Caco-2 (cell line): ENCODE data around the gene RPA1. TPM values are rescaled to one million over a fixed set of nuclear protein-coding genes. Genes with fewer than 3 reads are reported as not detected.

Experiments used
- BruUV-seq: library from RNA; stranded (reverse); fragments of 400-500 nt; replicated peaks from 2 replicates; lab custom pipeline; 2021; lab: Mats Ljungman, UMichigan
- CTCF ChIA-PET: fragments of 300-600 bp; sonication (Branson Sonifier 250); formaldehyde crosslinking; loops from one replicate; lab custom pipeline; 2022; ENCODE audit warnings: antibody characterized with exemption; lab: Charles Lee
- POLR2A ChIA-PET: fragments of 300-600 bp; sonication (Branson Sonifier 250); formaldehyde crosslinking; loops from one replicate; lab custom pipeline; 2022; ENCODE audit warnings: antibody characterized with exemption; lab: Charles Lee
- DNase-seq, 2 experiments: peaks; one replicate each; pipeline versions ENCODE4 v3.0.0 to v3.0.0-alpha.2; 2020 to 2022
- H3K27me3 ChIP-seq: replicated peaks from 2 replicates; pipeline ENCODE4 v1.6.0; 2011; ENCODE audit warnings: low read length; ENCODE audit not compliant: control insufficient read depth, insufficient read depth
- H3K36me3 ChIP-seq: 2 replicates; pipeline ENCODE4 v1.5.1; 2011; ENCODE audit warnings: low read length; ENCODE audit not compliant: control insufficient read depth, insufficient read depth
- H3K4me1 ChIP-seq: fragments of 250-450 bp; sonication (Bioruptor Pico); 2 replicates; pipeline ENCODE4 v1.5.1; 2020; ENCODE audit warnings: mild to moderate bottlenecking
- H3K4me3 ChIP-seq: 2 replicates; pipeline ENCODE4 v1.5.1; 2011; ENCODE audit warnings: low read depth, mild to moderate bottlenecking, control low read depth, low read length
- H3K9me3 ChIP-seq: fragments of 250-450 bp; sonication (Bioruptor Pico); 2 replicates; pipeline ENCODE4 v1.5.1; 2020; ENCODE audit warnings: mild to moderate bottlenecking, moderate library complexity
- H3K27ac Mint-ChIP-seq: one replicate; pipeline ENCODE4 v1.8.0; 2022; ENCODE audit warnings: mixed read lengths; ENCODE audit not compliant: unreplicated experiment
- H3K27me3 Mint-ChIP-seq: one replicate; pipeline ENCODE4 v1.8.0; 2022; ENCODE audit warnings: mixed read lengths; ENCODE audit not compliant: insufficient read depth, unreplicated experiment
- H3K36me3 Mint-ChIP-seq: one replicate; pipeline ENCODE4 v1.8.0; 2022; ENCODE audit warnings: mild to moderate bottlenecking, mixed read lengths; ENCODE audit not compliant: insufficient read depth, unreplicated experiment
- H3K4me1 Mint-ChIP-seq: one replicate; pipeline ENCODE4 v1.8.0; 2022; ENCODE audit warnings: low read depth, mixed read lengths; ENCODE audit not compliant: unreplicated experiment
- H3K4me3 Mint-ChIP-seq: one replicate; pipeline ENCODE4 v1.8.0; 2022; ENCODE audit warnings: mild to moderate bottlenecking, moderate library complexity, mixed read lengths; ENCODE audit not compliant: unreplicated experiment
- H3K9me3 Mint-ChIP-seq: one replicate; pipeline ENCODE4 v1.8.0; 2022; ENCODE audit warnings: mixed read lengths; ENCODE audit not compliant: unreplicated experiment
- CTCF ChIP-seq, 2 experiments: fragments of 200-600 bp in 1 of 2; IDR thresholded peaks; 1 replicate in 1 of 2; 2 replicates in 1 of 2; pipeline versions ENCODE4 v1.5.1 to v1.8.0; 2011 to 2022; ENCODE audit warnings: antibody characterized with exemption in 1 of 2, control low read depth in 1 of 2, inconsistent platforms in 1 of 2, low read depth in 1 of 2, low read length in 1 of 2, mild to moderate bottlenecking in 1 of 2, moderate library complexity in 1 of 2; ENCODE audit not compliant: insufficient read depth in 1 of 2, severe bottlenecking in 1 of 2, unreplicated experiment in 1 of 2
- intact Hi-C: fragments of 100-400 bp; cut with micrococcal nuclease; formaldehyde crosslinking; loops from one replicate; pipeline ENCODE4 v1.10.0; 2022; ENCODE audit not compliant: unreplicated experiment
- total RNA-seq: library from RNA; stranded (reverse); gene quantifications from 2 replicates; pipeline ENCODE4 v1.2.3, GENCODE V29; 2022

RPA1 gene
- total RNA-seq, 1 experiment from 2014 or later: 167 TPM

- no peak overlapping the region for H3K27ac Mint-ChIP-seq
- POLR2A ChIA-PET: interaction anchor here (0.6 kb wide), 1 partner anchor 344 kb away, joined by 3 read pairs; no protein-coding TSS in a partner anchor
- no peak for DNase-seq
- no peaks in the 10 kb centered on the region for H3K9me3 Mint-ChIP-seq
- CTCF ChIA-PET: interaction anchor here (0.6 kb wide), 1 partner anchor 522 kb away, joined by 4 read pairs; no protein-coding TSS in a partner anchor
- H3K4me3 Mint-ChIP-seq: no peak overlapping the region
- Histone ChIP-seq H3K4me1 (no peaks in the 10 kb centered on the region), H3K9me3 (no peaks in the 10 kb centered on the region), H3K36me3 (no peaks in the 10 kb centered on the region; the same call in 1 of the 2 replicates), H3K27me3 (no peaks in the 10 kb centered on the region), H3K4me3 (no peak overlapping the region)
- H3K36me3 Mint-ChIP-seq: peaks cover 48% of the 10 kb centered on the region
- TF ChIP-seq CTCF (IDR thresholded peaks at IDR 0.05; ENCODE audit: insufficient read depth in 1 of 2, low read depth in 1 of 2, low read length in 1 of 2, severe bottlenecking in 1 of 2, unreplicated experiment in 1 of 2): no peak
- H3K4me1 Mint-ChIP-seq: no peaks in the 10 kb centered on the region
- intact Hi-C loops: no loop called here
- no TSS peak for BruUV-seq
- no peaks in the 10 kb centered on the region for H3K27me3 Mint-ChIP-seq
Measured at GRCh38 chr17:1839516-1839915, 9.7 kb downstream of the RPA1 start.

GRCh38 chr17:1843947-1844346, 14.1 kb downstream of the RPA1 start:
- Histone ChIP-seq H3K4me1 (no peaks in the 10 kb centered on the region), H3K27me3 (no peaks in the 10 kb centered on the region), H3K4me3 (no peak overlapping the region), H3K36me3 (no peaks in the 10 kb centered on the region; the same call in 1 of the 2 replicates), H3K9me3 (no peaks in the 10 kb centered on the region)
- no peak for DNase-seq
- Mint-ChIP-seq H3K27me3 (no peaks in the 10 kb centered on the region), H3K4me3 (no peak overlapping the region), H3K9me3 (no peaks in the 10 kb centered on the region), H3K36me3 (peaks cover 61% of the 10 kb centered on the region), H3K27ac (no peak overlapping the region), H3K4me1 (no peaks in the 10 kb centered on the region)
- ChIA-PET POLR2A (interaction anchor here (0.6 kb wide), 1 partner anchor 127 kb away, joined by 3 read pairs; no protein-coding TSS in a partner anchor), CTCF (interaction anchor here (0.6 kb wide), 1 partner anchor 127 kb away, joined by 3 read pairs; no protein-coding TSS in a partner anchor)
- intact Hi-C loops: no loop called here
- no peak for TF ChIP-seq CTCF (IDR thresholded peaks at IDR 0.05; ENCODE audit: insufficient read depth in 1 of 2, low read depth in 1 of 2, low read length in 1 of 2, severe bottlenecking in 1 of 2, unreplicated experiment in 1 of 2)
- no TSS peak for BruUV-seq

GRCh38 chr17:1847191-1847590, 17.4 kb downstream of the RPA1 start:
- Mint-ChIP-seq H3K36me3 (peaks cover 81% of the 10 kb centered on the region), H3K27me3 (no peaks in the 10 kb centered on the region), H3K27ac (no peak overlapping the region), H3K4me3 (no peak overlapping the region), H3K9me3 (no peaks in the 10 kb centered on the region), H3K4me1 (peaks cover 6% of the 10 kb centered on the region)
- Histone ChIP-seq H3K9me3 (no peaks in the 10 kb centered on the region), H3K36me3 (peaks cover 1% of the 10 kb centered on the region), H3K4me3 (no peak overlapping the region), H3K4me1 (no peaks in the 10 kb centered on the region), H3K27me3 (no peaks in the 10 kb centered on the region)
- BruUV-seq: no TSS peak
- ChIA-PET CTCF (no interaction called here), POLR2A (no interaction called here)
- DNase-seq: no peak
- TF ChIP-seq CTCF (IDR thresholded peaks at IDR 0.05; ENCODE audit: insufficient read depth in 1 of 2, low read depth in 1 of 2, low read length in 1 of 2, severe bottlenecking in 1 of 2, unreplicated experiment in 1 of 2): no peak
- intact Hi-C loops: no loop called here
